K562 (cell line): ENCODE results near the gene SLAMF9. TPM values are rescaled to one million over a fixed set of nuclear protein-coding genes. Genes with fewer than 3 reads are reported as not detected.

Experiments
- ATF3 ChIP-seq, 2 experiments: fragments of 450-650 bp in 1 of 2; sonication (generic) in 1 of 2; formaldehyde crosslinking in 1 of 2; IDR thresholded peaks in 1 of 2; conservative IDR thresholded peaks in 1 of 2; 2 replicates each; pipeline versions ENCODE4 v1.6.1 to v1.8.1; 2016 to 2023; ENCODE audit warnings: mild to moderate bottlenecking in 2 of 2, moderate library complexity in 2 of 2, inconsistent platforms in 1 of 2, missing genetic modification reagents in 1 of 2
- ESRRA ChIP-seq: fragments of 450-650 bp; IDR thresholded peaks from 2 replicates; pipeline ENCODE4 v1.6.1; 2014; ENCODE audit warnings: low read depth, mild to moderate bottlenecking, moderate library complexity, borderline replicate concordance
- FOSL1 ChIP-seq: fragments of 200-800 bp; sonication (Bioruptor generic); conservative IDR thresholded peaks from 2 replicates; pipeline ENCODE4 v1.6.1; 2016; ENCODE audit warnings: missing genetic modification characterization, missing compliant biosample characterization
- MCM3 ChIP-seq: fragments of 450-650 bp; IDR thresholded peaks from 2 replicates; pipeline ENCODE4 v1.6.1; 2016
- ZFX ChIP-seq: sonication (generic); formaldehyde crosslinking; IDR thresholded peaks from 2 replicates; pipeline ENCODE4 v1.8.0; 2022; ENCODE audit warnings: mild to moderate bottlenecking, missing genetic modification reagents, moderate library complexity
- ZNF507 ChIP-seq: conservative IDR thresholded peaks from 2 replicates; pipeline ENCODE4 v1.6.1; 2017; ENCODE audit warnings: missing genetic modification characterization, missing compliant biosample characterization
- ZNF79 ChIP-seq: fragments of 250-450 bp; sonication (Bioruptor Pico); IDR thresholded peaks from 2 replicates; pipeline ENCODE4 v1.4.0; 2020; ENCODE audit warnings: low read depth, mild to moderate bottlenecking, moderate library complexity
- polyA plus RNA-seq, 8 experiments: library from polyadenylated mRNA; depleted of rRNA in 4 of 8; stranded (reverse) in 5 of 8; unstranded in 3 of 8; fragments of >200 nt; fragmentation: Nextera tagmentation in 2 of 8; fragmentation: Illumina TruSeq in 1 of 8; extraction: Ambion mirVana in 2 of 8; extraction: Trizol in 1 of 8; gene quantifications; 2 replicates each; pipeline versions ENCODE4 v1.2.1 to v1.2.3, GENCODE V29; 2011 to 2014; ENCODE audit warnings: inconsistent platforms in 1 of 8, missing spikeins in 1 of 8
- total RNA-seq, 7 experiments: library from RNA; depleted of rRNA in 6 of 7; stranded (reverse); fragments of >200 nt in 6 of 7; fragmentation: Illumina TruSeq in 2 of 7; extraction: Trizol in 2 of 7; gene quantifications; 2 replicates each; pipeline versions ENCODE4 v1.2.1 to v1.2.3, GENCODE V29; 2011 to 2021; ENCODE audit warnings: low replicate concordance in 1 of 7
- TF ChIP-seq, protein P1 (sequence below): fragments of 250-450 bp; sonication (Bioruptor Pico); IDR thresholded peaks from 2 replicates; pipeline ENCODE4 v1.9.0; 2021; ENCODE audit warnings: mild to moderate bottlenecking, inconsistent platforms
- TF ChIP-seq, protein P2 (sequence below): sonication (generic); formaldehyde crosslinking; IDR thresholded peaks from 2 replicates; pipeline ENCODE4 v1.8.0; 2023; ENCODE audit warnings: mild to moderate bottlenecking, missing genetic modification reagents

The SLAMF9 gene
- total and polyA plus RNA-seq, 9 of the 15 experiments (the other 6 are each of a cell fraction or from before 2014, with no cell fraction given), result 0.13 to 0.21 TPM; not detected in 7

DNA sequence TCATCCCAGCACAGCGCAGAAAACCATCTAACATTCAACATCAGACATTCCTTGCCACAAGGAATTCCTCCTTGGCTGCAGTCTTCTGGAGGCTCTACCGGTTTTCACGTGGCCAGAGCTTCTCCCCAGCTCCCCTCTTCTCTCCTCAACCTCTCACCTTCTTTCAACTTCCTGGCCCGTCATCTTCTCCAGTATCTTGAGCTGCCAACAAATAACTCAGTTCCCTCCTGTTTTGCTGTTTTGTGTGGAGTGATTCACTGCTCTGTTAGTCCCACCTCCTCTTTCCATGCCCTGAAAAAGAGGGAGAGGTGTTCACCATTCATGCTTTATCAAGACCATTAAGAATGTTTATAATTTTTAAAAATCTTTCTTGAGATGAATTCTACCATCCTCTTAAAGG lies 45.2 kb upstream of the SLAMF9 start (continued):
- no peak for TF ChIP-seq ZFX (CRISPR knock-in tag)
- no peak for TF ChIP-seq ZNF507 (tag)
- TF ChIP-seq MCM3, result no peak
- TF ChIP-seq, protein P1, sequence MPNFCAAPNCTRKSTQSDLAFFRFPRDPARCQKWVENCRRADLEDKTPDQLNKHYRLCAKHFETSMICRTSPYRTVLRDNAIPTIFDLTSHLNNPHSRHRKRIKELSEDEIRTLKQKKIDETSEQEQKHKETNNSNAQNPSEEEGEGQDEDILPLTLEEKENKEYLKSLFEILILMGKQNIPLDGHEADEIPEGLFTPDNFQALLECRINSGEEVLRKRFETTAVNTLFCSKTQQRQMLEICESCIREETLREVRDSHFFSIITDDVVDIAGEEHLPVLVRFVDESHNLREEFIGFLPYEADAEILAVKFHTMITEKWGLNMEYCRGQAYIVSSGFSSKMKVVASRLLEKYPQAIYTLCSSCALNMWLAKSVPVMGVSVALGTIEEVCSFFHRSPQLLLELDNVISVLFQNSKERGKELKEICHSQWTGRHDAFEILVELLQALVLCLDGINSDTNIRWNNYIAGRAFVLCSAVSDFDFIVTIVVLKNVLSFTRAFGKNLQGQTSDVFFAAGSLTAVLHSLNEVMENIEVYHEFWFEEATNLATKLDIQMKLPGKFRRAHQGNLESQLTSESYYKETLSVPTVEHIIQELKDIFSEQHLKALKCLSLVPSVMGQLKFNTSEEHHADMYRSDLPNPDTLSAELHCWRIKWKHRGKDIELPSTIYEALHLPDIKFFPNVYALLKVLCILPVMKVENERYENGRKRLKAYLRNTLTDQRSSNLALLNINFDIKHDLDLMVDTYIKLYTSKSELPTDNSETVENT, result no peak
- no peak for TF ChIP-seq FOSL1 (tag)
- TF ChIP-seq ZNF79 (CRISPR knock-in tag), result no peak
- TF ChIP-seq, protein P2, sequence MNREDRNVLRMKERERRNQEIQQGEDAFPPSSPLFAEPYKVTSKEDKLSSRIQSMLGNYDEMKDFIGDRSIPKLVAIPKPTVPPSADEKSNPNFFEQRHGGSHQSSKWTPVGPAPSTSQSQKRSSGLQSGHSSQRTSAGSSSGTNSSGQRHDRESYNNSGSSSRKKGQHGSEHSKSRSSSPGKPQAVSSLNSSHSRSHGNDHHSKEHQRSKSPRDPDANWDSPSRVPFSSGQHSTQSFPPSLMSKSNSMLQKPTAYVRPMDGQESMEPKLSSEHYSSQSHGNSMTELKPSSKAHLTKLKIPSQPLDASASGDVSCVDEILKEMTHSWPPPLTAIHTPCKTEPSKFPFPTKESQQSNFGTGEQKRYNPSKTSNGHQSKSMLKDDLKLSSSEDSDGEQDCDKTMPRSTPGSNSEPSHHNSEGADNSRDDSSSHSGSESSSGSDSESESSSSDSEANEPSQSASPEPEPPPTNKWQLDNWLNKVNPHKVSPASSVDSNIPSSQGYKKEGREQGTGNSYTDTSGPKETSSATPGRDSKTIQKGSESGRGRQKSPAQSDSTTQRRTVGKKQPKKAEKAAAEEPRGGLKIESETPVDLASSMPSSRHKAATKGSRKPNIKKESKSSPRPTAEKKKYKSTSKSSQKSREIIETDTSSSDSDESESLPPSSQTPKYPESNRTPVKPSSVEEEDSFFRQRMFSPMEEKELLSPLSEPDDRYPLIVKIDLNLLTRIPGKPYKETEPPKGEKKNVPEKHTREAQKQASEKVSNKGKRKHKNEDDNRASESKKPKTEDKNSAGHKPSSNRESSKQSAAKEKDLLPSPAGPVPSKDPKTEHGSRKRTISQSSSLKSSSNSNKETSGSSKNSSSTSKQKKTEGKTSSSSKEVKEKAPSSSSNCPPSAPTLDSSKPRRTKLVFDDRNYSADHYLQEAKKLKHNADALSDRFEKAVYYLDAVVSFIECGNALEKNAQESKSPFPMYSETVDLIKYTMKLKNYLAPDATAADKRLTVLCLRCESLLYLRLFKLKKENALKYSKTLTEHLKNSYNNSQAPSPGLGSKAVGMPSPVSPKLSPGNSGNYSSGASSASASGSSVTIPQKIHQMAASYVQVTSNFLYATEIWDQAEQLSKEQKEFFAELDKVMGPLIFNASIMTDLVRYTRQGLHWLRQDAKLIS (CRISPR knock-in tag), result no peak
- no peak for TF ChIP-seq ATF3 (IDR thresholded peaks at IDR 0.05)
- TF ChIP-seq ATF3 (CRISPR knock-in tag; conservative IDR thresholded peaks at IDR 0.05), result no peak
- TF ChIP-seq ESRRA, result no peak
